Mesenchymal stem cell (in vitro differentiated cells and primary cell): ENCODE data around the gene SFRP5.

Experiments
- DNase-seq: peaks from one replicate; pipeline ENCODE4 v3.0.0-alpha.2; 2013
- H2AFZ ChIP-seq: one replicate; pipeline ENCODE4 v1.6.1; 2013; ENCODE audit warnings: low read depth, mild to moderate bottlenecking, control low read depth, inconsistent platforms, low read length, moderate library complexity
- H2AK5ac ChIP-seq: 2 replicates; pipeline ENCODE4 v1.6.1; 2013; ENCODE audit warnings: low read length, moderate library complexity, mild to moderate bottlenecking, inconsistent platforms; ENCODE audit not compliant: severe bottlenecking
- H2BK120ac ChIP-seq: one replicate; pipeline ENCODE4 v1.6.1; 2013; ENCODE audit warnings: low read depth, mild to moderate bottlenecking, inconsistent platforms, low read length, moderate library complexity
- H2BK12ac ChIP-seq, 2 experiments: one replicate each; pipeline ENCODE4 v1.6.1; 2013; ENCODE audit warnings: inconsistent platforms in 2 of 2, low read length in 2 of 2, mild to moderate bottlenecking in 2 of 2, moderate library complexity in 2 of 2, control low read depth in 1 of 2
- H2BK15ac ChIP-seq: one replicate; pipeline ENCODE4 v1.6.1; 2013; ENCODE audit warnings: mild to moderate bottlenecking, low read depth, inconsistent platforms; ENCODE audit not compliant: poor library complexity, severe bottlenecking
- H2BK5ac ChIP-seq: 2 replicates; pipeline ENCODE4 v1.6.1; 2013; ENCODE audit warnings: low read depth, mild to moderate bottlenecking, low read length, control low read depth, inconsistent platforms; ENCODE audit not compliant: poor library complexity, severe bottlenecking
- H3K14ac ChIP-seq, 2 experiments: one replicate each; pipeline ENCODE4 v1.6.1; 2013; ENCODE audit warnings: inconsistent platforms in 2 of 2, low read length in 2 of 2, control low read depth in 1 of 2, mild to moderate bottlenecking in 1 of 2, moderate library complexity in 1 of 2
- H3K18ac ChIP-seq, 2 experiments: one replicate each; pipeline ENCODE4 v1.6.1; 2013; ENCODE audit warnings: inconsistent platforms in 2 of 2, low read length in 2 of 2, control low read depth in 1 of 2, low read depth in 1 of 2, mild to moderate bottlenecking in 1 of 2
- H3K23ac ChIP-seq, 2 experiments: one replicate each; pipeline ENCODE4 v1.6.1; 2013; ENCODE audit warnings: inconsistent platforms in 2 of 2, low read length in 2 of 2, mild to moderate bottlenecking in 2 of 2, moderate library complexity in 2 of 2, control low read depth in 1 of 2
- H3K27ac ChIP-seq: 2 replicates; pipeline ENCODE4 v1.5.1; 2013; ENCODE audit warnings: mild to moderate bottlenecking, moderate library complexity, low read length, control low read depth, inconsistent platforms; ENCODE audit not compliant: poor library complexity, severe bottlenecking
- H3K27me3 ChIP-seq, 2 experiments: 2 replicates each; pipeline versions ENCODE4 v1.6.1 to v1.7.0; 2013; ENCODE audit warnings: low read length in 2 of 2, mild to moderate bottlenecking in 2 of 2, moderate library complexity in 2 of 2, control low read depth in 1 of 2, inconsistent platforms in 1 of 2; ENCODE audit not compliant: control insufficient read depth in 1 of 2, insufficient read depth in 1 of 2
- H3K36me3 ChIP-seq, 2 experiments: 2 replicates each; pipeline versions ENCODE4 v1.6.1 to v1.7.0; 2013; ENCODE audit warnings: low read length in 2 of 2, control low read depth in 1 of 2, inconsistent platforms in 1 of 2, low read depth in 1 of 2, mild to moderate bottlenecking in 1 of 2; ENCODE audit not compliant: insufficient read depth in 2 of 2, control insufficient read depth in 1 of 2
- H3K4ac ChIP-seq, 2 experiments: one replicate each; pipeline ENCODE4 v1.6.1; 2013; ENCODE audit warnings: inconsistent platforms in 2 of 2, low read length in 2 of 2, mild to moderate bottlenecking in 2 of 2, moderate library complexity in 2 of 2, control low read depth in 1 of 2, low read depth in 1 of 2
- H3K4me1 ChIP-seq: 2 replicates; pipeline ENCODE4 v1.6.1; 2013; ENCODE audit warnings: low read depth, low read length, control low read depth; ENCODE audit not compliant: control insufficient read depth, insufficient read depth
- H3K4me2 ChIP-seq: 2 replicates; pipeline ENCODE4 v1.6.1; 2013; ENCODE audit warnings: low read length, mild to moderate bottlenecking, inconsistent platforms; ENCODE audit not compliant: poor library complexity, severe bottlenecking
- H3K4me3 ChIP-seq, 2 experiments: 2 replicates each; pipeline versions ENCODE4 v1.5.1 to v1.7.0; 2013; ENCODE audit warnings: low read length in 2 of 2, mild to moderate bottlenecking in 2 of 2, control low read depth in 1 of 2, low read depth in 1 of 2; ENCODE audit not compliant: insufficient read depth in 1 of 2
- H3K79me1 ChIP-seq: replicated peaks from 2 replicates; pipeline ENCODE4 v1.6.1; 2013; ENCODE audit warnings: mild to moderate bottlenecking, control low read depth, low read length, inconsistent platforms; ENCODE audit not compliant: poor library complexity, severe bottlenecking
- H3K9ac ChIP-seq: 2 replicates; pipeline ENCODE4 v1.7.0; 2013; ENCODE audit warnings: mild to moderate bottlenecking, low read length, moderate library complexity
- H3K9me3 ChIP-seq: 2 replicates; pipeline ENCODE4 v1.7.0; 2013; ENCODE audit warnings: mild to moderate bottlenecking, low read length; ENCODE audit not compliant: control insufficient read depth
- H4K8ac ChIP-seq: one replicate; pipeline ENCODE4 v1.6.1; 2013; ENCODE audit warnings: inconsistent platforms, mild to moderate bottlenecking, low read length, moderate library complexity
- H4K91ac ChIP-seq: one replicate; pipeline ENCODE4 v1.6.1; 2013; ENCODE audit warnings: mild to moderate bottlenecking, low read length, inconsistent platforms
- WGBS: methylation state at CpG from one replicate; pipeline ENCODE4 v1.1.7; 2013; ENCODE audit warnings: mixed read lengths; 5-methylcytosine and 5-hydroxymethylcytosine counted together

The SFRP5 gene

GRCh38 chr10:97748116-97748515, 23.7 kb downstream of the SFRP5 start:
- Histone ChIP-seq H3K4ac (no peak overlapping the region), H3K23ac (no peak overlapping the region), H2AFZ (no peak overlapping the region), H3K4me1 (peaks cover 8% of the 10 kb centered on the region), H3K9me3 (no peaks in the 10 kb centered on the region), H4K91ac (no peak overlapping the region), H3K18ac (no peak overlapping the region), H3K27me3 (no peaks in the 10 kb centered on the region), H2BK15ac (no peak overlapping the region), H2BK120ac (no peak overlapping the region), H3K79me1 (peaks cover 40% of the 10 kb centered on the region), H3K14ac (no peak overlapping the region), H3K4me3 (no peak overlapping the region), H2AK5ac (no peak overlapping the region), H3K36me3 (peaks cover 57 to 97% of the 10 kb centered on the region in 2 experiments), H3K9ac (no peak overlapping the region), H4K8ac (no peak overlapping the region), H3K27ac (no peak overlapping the region), H3K4me2 (no peak overlapping the region), H2BK5ac (no peak overlapping the region), H2BK12ac (no peak overlapping the region)
- DNase-seq: no peak
- WGBS: 92% methylated on average over 9 of the region's 10 CpGs

DNA sequence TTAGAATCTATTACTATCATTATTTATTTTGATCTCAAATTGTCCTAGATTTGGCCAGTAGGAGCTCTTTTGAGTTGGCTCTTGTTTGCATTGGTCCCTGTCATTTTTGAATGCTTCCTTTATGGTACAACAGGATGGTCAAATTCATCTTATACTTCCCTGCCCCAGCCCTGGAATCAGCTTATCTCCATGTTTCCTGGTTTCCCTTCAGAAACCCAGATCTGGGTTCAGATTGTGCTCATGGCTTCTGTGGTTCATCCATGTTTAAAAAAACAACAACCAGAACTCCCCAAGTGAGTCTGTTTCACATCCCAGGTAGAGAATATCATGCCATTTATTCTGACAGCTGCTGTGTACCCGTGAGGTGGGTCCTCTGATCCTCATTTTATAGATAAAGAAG, 24.2 kb downstream of the SFRP5 start:
- Histone ChIP-seq H3K4ac (no peak overlapping the region), H3K18ac (no peak overlapping the region), H2BK15ac (no peak overlapping the region), H3K9me3 (no peaks in the 10 kb centered on the region), H3K27ac (no peak overlapping the region), H2AK5ac (no peak overlapping the region), H4K91ac (no peak overlapping the region), H3K4me2 (no peak overlapping the region), H4K8ac (no peak overlapping the region), H2AFZ (no peak overlapping the region), H3K14ac (no peak overlapping the region), H3K4me1 (peaks cover 6% of the 10 kb centered on the region), H3K4me3 (no peak overlapping the region), H3K27me3 (no peaks in the 10 kb centered on the region), H3K36me3 (peaks cover 55 to 98% of the 10 kb centered on the region in 2 experiments), H3K79me1 (peaks cover 36% of the 10 kb centered on the region), H3K23ac (no peak overlapping the region), H2BK5ac (no peak overlapping the region), H2BK12ac (no peak overlapping the region), H3K9ac (no peak overlapping the region), H2BK120ac (no peak overlapping the region)
- WGBS: 100% methylated on average over 1 of the region's 1 CpG
- no peak for DNase-seq

DNA sequence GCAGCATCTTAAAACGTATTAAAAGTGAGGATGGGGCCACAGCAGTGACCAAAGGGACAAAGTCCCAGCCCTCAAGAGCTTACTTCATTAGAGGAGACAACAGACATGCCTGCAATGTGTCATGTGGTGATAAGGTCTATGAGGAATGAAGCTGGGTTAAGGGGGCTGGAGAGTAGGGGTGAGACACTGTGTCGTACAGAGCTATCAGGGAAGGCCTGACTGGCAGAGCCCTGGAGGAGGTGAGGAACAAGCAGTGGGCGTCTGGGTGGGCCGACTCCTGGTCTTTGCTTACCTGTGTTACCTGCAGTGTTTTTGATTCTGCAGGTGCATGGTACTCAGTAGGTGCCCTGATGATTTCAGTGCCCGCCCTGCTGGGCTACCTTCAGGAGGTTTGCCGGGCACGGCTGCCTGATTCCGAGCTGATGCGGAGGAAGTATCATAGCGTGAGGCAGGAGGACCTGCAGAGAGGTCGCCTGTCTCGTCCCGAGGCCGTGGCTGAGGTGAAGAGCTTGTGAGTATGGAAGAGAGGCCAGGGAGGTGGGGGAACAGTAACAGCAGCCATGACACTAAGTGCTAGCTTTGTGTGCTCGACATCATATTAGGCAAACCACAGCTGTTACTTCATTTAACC, 27.3 kb downstream of the SFRP5 start:
- Histone ChIP-seq H3K36me3 (peaks cover 30 to 93% of the 10 kb centered on the region in 2 experiments), H3K14ac (no peak overlapping the region), H3K4me2 (no peak overlapping the region), H3K18ac (no peak overlapping the region), H3K23ac (no peak overlapping the region), H3K4ac (no peak overlapping the region), H2BK12ac (no peak overlapping the region), H3K79me1 (peaks cover 33% of the 10 kb centered on the region), H2BK120ac (no peak overlapping the region), H3K9ac (no peak overlapping the region), H3K4me3 (no peak overlapping the region), H3K4me1 (peaks cover 6% of the 10 kb centered on the region), H2BK15ac (no peak overlapping the region), H3K27me3 (no peaks in the 10 kb centered on the region), H2AFZ (no peak overlapping the region), H3K9me3 (no peaks in the 10 kb centered on the region), H4K91ac (no peak overlapping the region), H4K8ac (no peak overlapping the region), H2BK5ac (no peak overlapping the region), H3K27ac (no peak overlapping the region), H2AK5ac (no peak overlapping the region)
- 94% methylated on average over 14 of the region's 15 CpGs for WGBS
- no peak for DNase-seq

DNA sequence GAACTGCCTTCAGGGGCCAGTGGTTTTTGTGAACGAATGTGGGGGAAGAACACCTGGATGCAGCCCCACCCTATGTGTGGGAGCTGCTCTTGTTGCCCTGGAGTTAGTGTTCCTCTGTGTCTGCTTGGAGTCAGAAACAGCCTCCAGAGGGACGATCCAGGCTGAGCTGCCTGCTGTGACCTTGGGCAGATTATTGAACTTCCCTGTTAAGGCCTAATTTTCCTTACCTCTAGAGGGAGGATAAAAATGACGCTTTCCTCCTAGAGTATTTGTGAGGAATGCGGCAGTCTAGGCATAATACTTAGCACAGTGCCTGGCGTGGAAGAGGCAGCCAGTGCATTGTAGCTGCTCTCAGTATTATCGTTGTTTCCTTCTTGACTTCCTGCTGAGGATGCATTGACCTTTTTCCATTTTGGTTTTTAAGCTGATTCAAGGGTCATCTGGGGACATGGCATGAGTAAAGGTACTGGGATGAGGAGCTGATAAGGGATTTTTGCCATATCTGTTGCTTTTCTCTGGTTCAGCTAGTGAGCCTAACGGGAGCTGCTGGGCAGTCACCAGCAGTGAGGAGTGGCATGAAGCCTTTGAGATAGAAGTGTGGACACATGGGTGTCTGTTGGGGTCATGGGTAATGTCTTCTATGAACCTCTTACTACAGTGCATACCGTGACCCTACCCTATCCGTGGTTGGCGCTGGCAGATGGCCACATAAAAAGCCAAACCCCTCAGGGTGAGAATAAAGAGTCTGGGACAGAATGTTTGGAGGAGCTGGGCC, 28.4 kb downstream of the SFRP5 start:
- WGBS: 95% methylated on average over 10 of the region's 10 CpGs
- H3K4me2 ChIP-seq: no peak overlapping the region
- H3K14ac ChIP-seq: no peak overlapping the region
- no peak overlapping the region for H3K4ac ChIP-seq
- no peak overlapping the region for H3K18ac ChIP-seq
- H3K9ac ChIP-seq: no peak overlapping the region
- no peak overlapping the region for H3K4me3 ChIP-seq
- H2BK5ac ChIP-seq: no peak overlapping the region
- no peak overlapping the region for H4K8ac ChIP-seq
- H3K9me3 ChIP-seq: no peaks in the 10 kb centered on the region
- no peak overlapping the region for H2BK15ac ChIP-seq
- H3K23ac ChIP-seq: no peak overlapping the region
- no peak overlapping the region for H3K27ac ChIP-seq
- no peak overlapping the region for H4K91ac ChIP-seq
- H3K79me1 ChIP-seq: peaks cover 33% of the 10 kb centered on the region
- no peak overlapping the region for H2AK5ac ChIP-seq
- peaks cover 27 to 93% of the 10 kb centered on the region in 2 experiments for H3K36me3 ChIP-seq
- H2BK120ac ChIP-seq: no peak overlapping the region
- no peak for DNase-seq
- no peak overlapping the region for H2AFZ ChIP-seq
- no peak overlapping the region for H2BK12ac ChIP-seq
- H3K27me3 ChIP-seq: no peaks in the 10 kb centered on the region
- peaks cover 10% of the 10 kb centered on the region for H3K4me1 ChIP-seq
